ENCODE data around the gene CYP2U1.
"Not testable (repeated sequence)": the region's sequence is repeated elsewhere in the genome, so short reads cannot be mapped to it uniquely, and the experiment has no call there.

Gene CYP2U1

GRCh38 chr4:107951551-107951950 lies 20.2 kb downstream of the CYP2U1 start:
- Histone ChIP-seq H3K9me3 (ENCODE audit: control insufficient read depth in 2 of 2, low read length in 2 of 2) (no peaks in the 10 kb centered on the region), H3K36me3 (ENCODE audit: control insufficient read depth in 2 of 2, insufficient read depth in 2 of 2, low read length in 2 of 2) (peaks cover 22 to 24% of the 10 kb centered on the region in 2 donors), H3K9ac (ENCODE audit: low read length in 2 of 2) (no peak overlapping the region), H3K4me3 (ENCODE audit: low read length in 2 of 2) (no peak overlapping the region), H3K27ac (ENCODE audit: low read length) (no peak overlapping the region), H3K4me1 (ENCODE audit: control insufficient read depth, insufficient read depth, low read length) (no peaks in the 10 kb centered on the region), H3K27me3 (ENCODE audit: control insufficient read depth in 1 of 2, insufficient read depth in 2 of 2, low read length in 2 of 2) (no peaks in the 10 kb centered on the region)

GRCh38 chr4:107956011-107956410 lies 24.7 kb downstream of the CYP2U1 start:
- Histone ChIP-seq H3K36me3 (ENCODE audit: control insufficient read depth in 2 of 2, insufficient read depth in 2 of 2, low read length in 2 of 2) (peaks cover 7 to 10% of the 10 kb centered on the region in 2 donors), H3K9me3 (ENCODE audit: control insufficient read depth in 2 of 2, low read length in 2 of 2) (no peaks in the 10 kb centered on the region), H3K27ac (ENCODE audit: low read length) (no peak overlapping the region), H3K27me3 (ENCODE audit: control insufficient read depth in 1 of 2, insufficient read depth in 2 of 2, low read length in 2 of 2) (no peaks in the 10 kb centered on the region), H3K4me3 (ENCODE audit: low read length in 2 of 2) (no peak overlapping the region), H3K4me1 (ENCODE audit: control insufficient read depth, insufficient read depth, low read length) (no peaks in the 10 kb centered on the region), H3K9ac (ENCODE audit: low read length in 2 of 2) (no peak overlapping the region)

GRCh38 chr4:107966903-107967302 lies 35.6 kb downstream of the CYP2U1 start:
- H3K27ac ChIP-seq (ENCODE audit: low read length) = no peak overlapping the region
- no peaks in the 10 kb centered on the region for H3K36me3 ChIP-seq (ENCODE audit: control insufficient read depth in 2 of 2, insufficient read depth in 2 of 2, low read length in 2 of 2)
- H3K4me3 ChIP-seq (ENCODE audit: low read length in 2 of 2) = no peak overlapping the region
- H3K9me3 ChIP-seq (ENCODE audit: control insufficient read depth in 2 of 2, low read length in 2 of 2) = no peaks in the 10 kb centered on the region
- no peaks in the 10 kb centered on the region for H3K4me1 ChIP-seq (ENCODE audit: control insufficient read depth, insufficient read depth, low read length)
- H3K9ac ChIP-seq (ENCODE audit: low read length in 2 of 2) = no peak overlapping the region
- no peaks in the 10 kb centered on the region for H3K27me3 ChIP-seq (ENCODE audit: control insufficient read depth in 1 of 2, insufficient read depth in 2 of 2, low read length in 2 of 2)

- H3K36me3 ChIP-seq (ENCODE audit: control insufficient read depth in 2 of 2, insufficient read depth in 2 of 2, low read length in 2 of 2); H3K27me3 ChIP-seq (ENCODE audit: control insufficient read depth in 1 of 2, insufficient read depth in 2 of 2, low read length in 2 of 2); H3K4me3 ChIP-seq (ENCODE audit: low read length in 2 of 2); H3K4me1 ChIP-seq (ENCODE audit: control insufficient read depth, insufficient read depth, low read length); H3K27ac ChIP-seq (ENCODE audit: low read length); H3K9ac ChIP-seq (ENCODE audit: low read length in 2 of 2); H3K9me3 ChIP-seq (ENCODE audit: control insufficient read depth in 2 of 2, low read length in 2 of 2): not testable (repeated sequence)
Observed at GRCh38 chr4:107967519-107967918, 36.2 kb downstream of the CYP2U1 start.

- H3K4me3 ChIP-seq (ENCODE audit: low read length in 2 of 2); H3K27me3 ChIP-seq (ENCODE audit: control insufficient read depth in 1 of 2, insufficient read depth in 2 of 2, low read length in 2 of 2); H3K27ac ChIP-seq (ENCODE audit: low read length); H3K9me3 ChIP-seq (ENCODE audit: control insufficient read depth in 2 of 2, low read length in 2 of 2); H3K36me3 ChIP-seq (ENCODE audit: control insufficient read depth in 2 of 2, insufficient read depth in 2 of 2, low read length in 2 of 2); H3K9ac ChIP-seq (ENCODE audit: low read length in 2 of 2); H3K4me1 ChIP-seq (ENCODE audit: control insufficient read depth, insufficient read depth, low read length): not testable (repeated sequence)
Observed at GRCh38 chr4:107967921-107968320, 36.6 kb downstream of the CYP2U1 start.

GRCh38 chr4:107970063-107970798 lies 38.9 kb downstream of the CYP2U1 start:
- H3K4me1 ChIP-seq (ENCODE audit: control insufficient read depth, insufficient read depth, low read length) = no peaks in the 10 kb centered on the region
- no peak overlapping the region for H3K4me3 ChIP-seq (ENCODE audit: low read length in 2 of 2)
- H3K27ac ChIP-seq (ENCODE audit: low read length) = no peak overlapping the region
- H3K9me3 ChIP-seq (ENCODE audit: control insufficient read depth in 2 of 2, low read length in 2 of 2) = no peaks in the 10 kb centered on the region
- H3K36me3 ChIP-seq (ENCODE audit: control insufficient read depth in 2 of 2, insufficient read depth in 2 of 2, low read length in 2 of 2) = no peaks in the 10 kb centered on the region
- no peaks in the 10 kb centered on the region for H3K27me3 ChIP-seq (ENCODE audit: control insufficient read depth in 1 of 2, insufficient read depth in 2 of 2, low read length in 2 of 2)
- no peak overlapping the region for H3K9ac ChIP-seq (ENCODE audit: low read length in 2 of 2)

- H3K36me3 ChIP-seq (ENCODE audit: control insufficient read depth in 2 of 2, insufficient read depth in 2 of 2, low read length in 2 of 2) = no peaks in the 10 kb centered on the region
- H3K4me1 ChIP-seq (ENCODE audit: control insufficient read depth, insufficient read depth, low read length) = no peaks in the 10 kb centered on the region
- H3K9me3 ChIP-seq (ENCODE audit: control insufficient read depth in 2 of 2, low read length in 2 of 2) = no peaks in the 10 kb centered on the region
- no peak overlapping the region for H3K4me3 ChIP-seq (ENCODE audit: low read length in 2 of 2)
- H3K27ac ChIP-seq (ENCODE audit: low read length) = no peak overlapping the region
- H3K9ac ChIP-seq (ENCODE audit: low read length in 2 of 2) = no peak overlapping the region
- no peaks in the 10 kb centered on the region for H3K27me3 ChIP-seq (ENCODE audit: control insufficient read depth in 1 of 2, insufficient read depth in 2 of 2, low read length in 2 of 2)
Observed at GRCh38 chr4:107972605-107973004, 41.3 kb downstream of the CYP2U1 start.

GRCh38 chr4:107974523-107974922 lies 43.2 kb downstream of the CYP2U1 start:
- Histone ChIP-seq H3K4me1 (ENCODE audit: control insufficient read depth, insufficient read depth, low read length) (no peaks in the 10 kb centered on the region), H3K9me3 (ENCODE audit: control insufficient read depth in 2 of 2, low read length in 2 of 2) (no peaks in the 10 kb centered on the region), H3K27ac (ENCODE audit: low read length) (no peak overlapping the region), H3K9ac (ENCODE audit: low read length in 2 of 2) (no peak overlapping the region), H3K36me3 (ENCODE audit: control insufficient read depth in 2 of 2, insufficient read depth in 2 of 2, low read length in 2 of 2) (no peaks in the 10 kb centered on the region), H3K4me3 (ENCODE audit: low read length in 2 of 2) (no peak overlapping the region), H3K27me3 (ENCODE audit: control insufficient read depth in 1 of 2, insufficient read depth in 2 of 2, low read length in 2 of 2) (no peaks in the 10 kb centered on the region)

- no peaks in the 10 kb centered on the region for H3K9me3 ChIP-seq (ENCODE audit: control insufficient read depth in 2 of 2, low read length in 2 of 2)
- no peak overlapping the region for H3K27ac ChIP-seq (ENCODE audit: low read length)
- no peaks in the 10 kb centered on the region for H3K4me1 ChIP-seq (ENCODE audit: control insufficient read depth, insufficient read depth, low read length)
- H3K9ac ChIP-seq (ENCODE audit: low read length in 2 of 2) = no peak overlapping the region
- H3K36me3 ChIP-seq (ENCODE audit: control insufficient read depth in 2 of 2, insufficient read depth in 2 of 2, low read length in 2 of 2) = no peaks in the 10 kb centered on the region
- no peaks in the 10 kb centered on the region for H3K27me3 ChIP-seq (ENCODE audit: control insufficient read depth in 1 of 2, insufficient read depth in 2 of 2, low read length in 2 of 2)
- no peak overlapping the region for H3K4me3 ChIP-seq (ENCODE audit: low read length in 2 of 2)
Observed at GRCh38 chr4:107977482-107977881, 46.1 kb downstream of the CYP2U1 start.

- H3K4me3 ChIP-seq (ENCODE audit: low read length in 2 of 2) = no peak overlapping the region
- no peaks in the 10 kb centered on the region for H3K27me3 ChIP-seq (ENCODE audit: control insufficient read depth in 1 of 2, insufficient read depth in 2 of 2, low read length in 2 of 2)
- H3K9ac ChIP-seq (ENCODE audit: low read length in 2 of 2) = no peak overlapping the region
- no peaks in the 10 kb centered on the region for H3K4me1 ChIP-seq (ENCODE audit: control insufficient read depth, insufficient read depth, low read length)
- no peaks in the 10 kb centered on the region for H3K36me3 ChIP-seq (ENCODE audit: control insufficient read depth in 2 of 2, insufficient read depth in 2 of 2, low read length in 2 of 2)
- H3K9me3 ChIP-seq (ENCODE audit: control insufficient read depth in 2 of 2, low read length in 2 of 2) = no peaks in the 10 kb centered on the region
- H3K27ac ChIP-seq (ENCODE audit: low read length) = no peak overlapping the region
Observed at GRCh38 chr4:107977966-107978705, 46.8 kb downstream of the CYP2U1 start.

Measured in stomach smooth muscle (tissue), 2 donors.